HG02970 (cell line): ENCODE results near the gene ADAMTS3.
"Not testable (repeated sequence)": the region's sequence is repeated elsewhere in the genome, so short reads cannot be mapped to it uniquely, and the experiment has no call there.

Experiments
- ATAC-seq: cut with Tn5 transposase; IDR thresholded peaks from one replicate; pipeline ENCODE4 v1.9.1; 2021; ENCODE audit warnings: mild to moderate bottlenecking, moderate library complexity, moderate number of reproducible peaks; ENCODE audit not compliant: unreplicated experiment, low FRiP score

ADAMTS3 gene

GRCh38 chr4:72484981-72485380, 84.0 kb downstream of the ADAMTS3 start:
- no peak for ATAC-seq

- ATAC-seq, result no peak
Observed at GRCh38 chr4:72473434-72473900, 95.6 kb downstream of the ADAMTS3 start.

GRCh38 chr4:72471816-72472215, 97.2 kb downstream of the ADAMTS3 start:
- no peak for ATAC-seq

GRCh38 chr4:72468904-72469502, 100.0 kb downstream of the ADAMTS3 start:
- ATAC-seq, result no peak

- no peak for ATAC-seq
Observed at GRCh38 chr4:72467633-72468032, 101.4 kb downstream of the ADAMTS3 start.

- no peak for ATAC-seq
Observed at GRCh38 chr4:72463724-72464123, 105.3 kb downstream of the ADAMTS3 start.

- no peak for ATAC-seq
Observed at GRCh38 chr4:72457158-72457557, 111.9 kb downstream of the ADAMTS3 start.

- ATAC-seq, result no peak
Observed at GRCh38 chr4:72451349-72451748, 117.7 kb downstream of the ADAMTS3 start.

GRCh38 chr4:72449705-72450104, 119.3 kb downstream of the ADAMTS3 start:
- no peak for ATAC-seq

GRCh38 chr4:72448231-72448630, 120.8 kb downstream of the ADAMTS3 start:
- ATAC-seq, result no peak

- ATAC-seq, result no peak
Observed at GRCh38 chr4:72446353-72447055, 122.5 kb downstream of the ADAMTS3 start.

- no peak for ATAC-seq
Observed at GRCh38 chr4:72444092-72444491, 124.9 kb downstream of the ADAMTS3 start.

GRCh38 chr4:72442715-72443114, 126.3 kb downstream of the ADAMTS3 start:
- no peak for ATAC-seq

- ATAC-seq, result no peak
Observed at GRCh38 chr4:72442147-72442546, 126.9 kb downstream of the ADAMTS3 start.

GRCh38 chr4:72440386-72440785, 128.6 kb downstream of the ADAMTS3 start:
- no peak for ATAC-seq

GRCh38 chr4:72432975-72433374, 136.0 kb downstream of the ADAMTS3 start:
- no peak for ATAC-seq

- no peak for ATAC-seq
Observed at GRCh38 chr4:72432282-72432681, 136.7 kb downstream of the ADAMTS3 start.

- ATAC-seq, result no peak
Observed at GRCh38 chr4:72430988-72431387, 138.0 kb downstream of the ADAMTS3 start.

GRCh38 chr4:72430050-72430449, 139.0 kb downstream of the ADAMTS3 start:
- no peak for ATAC-seq

- no peak for ATAC-seq
Observed at GRCh38 chr4:72429397-72429889, 139.6 kb downstream of the ADAMTS3 start.

GRCh38 chr4:72427057-72427456, 142.0 kb downstream of the ADAMTS3 start:
- ATAC-seq, result no peak

GRCh38 chr4:72425908-72426307, 143.1 kb downstream of the ADAMTS3 start:
- ATAC-seq, result not testable (repeated sequence)
